Right kidney (tissue), 1 donor: Measurements from ENCODE around the gene AFG1L.

Source experiments
- DNase-seq: peaks from one replicate; pipeline ENCODE4 v3.0.0-alpha.2; 2016

Gene AFG1L

DNA sequence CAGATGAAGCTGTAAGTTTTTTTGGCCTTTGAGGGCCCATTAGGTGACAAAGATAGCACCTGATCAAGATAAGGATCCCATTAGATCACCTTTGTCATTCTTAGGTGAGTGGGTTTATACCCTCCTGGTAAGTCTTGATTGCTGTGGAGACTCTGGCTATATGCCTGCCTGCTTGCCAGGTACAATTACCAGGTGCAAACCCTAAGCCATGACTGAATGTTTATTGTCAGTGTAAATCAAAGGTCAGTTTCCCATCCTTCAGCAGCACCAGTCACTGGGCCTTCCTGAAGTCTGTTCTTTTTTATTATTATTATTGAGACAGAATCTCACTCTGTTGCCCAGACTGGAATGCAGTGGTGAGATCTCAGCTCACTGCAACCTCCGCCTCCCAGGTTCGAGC, 159.5 kb downstream of the AFG1L start:
- DNase-seq = no peak

GRCh38 chr6:108455688-108456087, 160.8 kb downstream of the AFG1L start:
- DNase-seq = no peak

DNA sequence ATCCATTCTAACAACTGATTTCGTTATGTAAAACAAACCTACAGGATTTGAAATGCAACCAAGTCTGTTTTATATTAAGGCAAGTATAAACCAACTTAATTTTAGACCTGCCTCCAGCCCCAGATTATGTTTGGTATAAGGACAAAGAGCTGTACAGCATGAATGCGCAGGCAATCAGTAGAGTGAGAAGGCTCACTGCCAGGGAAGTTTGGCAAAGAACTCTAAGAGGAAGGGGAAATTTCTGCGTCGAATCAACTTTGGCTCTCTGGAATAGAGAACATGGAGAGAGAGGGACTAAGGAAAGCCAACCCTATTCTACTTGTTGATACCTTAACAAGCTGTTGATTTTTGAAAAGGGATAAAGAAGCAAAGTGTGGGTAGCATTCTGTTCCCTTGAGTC, 168.9 kb downstream of the AFG1L start:
- no peak for DNase-seq

GRCh38 chr6:108464418-108465097, 169.7 kb downstream of the AFG1L start:
- no peak for DNase-seq

GRCh38 chr6:108465098-108465495, 170.2 kb downstream of the AFG1L start:
- no peak for DNase-seq

DNA sequence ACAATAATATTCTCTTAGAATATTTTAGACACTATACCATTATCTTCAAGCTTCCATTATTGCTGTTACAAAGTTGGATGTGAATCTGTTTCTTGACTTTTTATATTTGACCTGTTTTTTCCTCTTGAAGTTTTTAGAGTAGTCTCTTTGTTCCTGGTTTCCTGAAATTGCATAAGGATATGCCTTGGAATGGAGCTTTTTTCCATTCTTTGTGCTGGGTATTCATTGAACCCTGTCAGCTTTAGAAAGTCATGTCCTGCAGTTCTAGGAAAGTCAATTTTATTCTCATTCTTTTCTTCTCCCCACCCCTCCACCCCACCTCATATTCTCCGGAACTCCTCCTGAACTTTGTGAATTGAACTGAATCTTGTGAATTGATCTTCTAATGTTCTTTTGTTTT, 173.5 kb downstream of the AFG1L start:
- no peak for DNase-seq

GRCh38 chr6:108469316-108469715, 174.5 kb downstream of the AFG1L start:
- no peak for DNase-seq

- DNase-seq = no peak
These were observed 178.3 kb downstream of the AFG1L start for GRCh38 chr6:108473197-108473596.

DNA sequence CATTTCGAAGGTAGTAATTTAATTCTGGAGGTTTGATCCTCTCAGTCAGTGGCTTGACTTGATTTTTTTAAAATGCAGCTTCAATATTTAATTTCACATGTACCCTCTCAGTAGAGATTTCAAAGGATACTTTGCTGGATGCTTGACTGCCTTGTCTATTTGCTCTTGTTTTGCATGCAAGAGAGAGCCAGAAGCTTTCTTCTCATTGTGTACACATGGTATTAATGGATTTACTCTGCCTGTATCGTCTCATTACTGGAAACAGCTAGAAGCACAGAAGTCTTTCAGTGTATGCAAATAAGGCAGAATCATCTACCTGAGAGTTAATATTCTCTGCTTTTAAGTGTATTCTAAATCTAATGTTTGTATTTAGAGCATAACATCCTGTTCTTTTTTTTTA, 181.5 kb downstream of the AFG1L start:
- no peak for DNase-seq

DNA sequence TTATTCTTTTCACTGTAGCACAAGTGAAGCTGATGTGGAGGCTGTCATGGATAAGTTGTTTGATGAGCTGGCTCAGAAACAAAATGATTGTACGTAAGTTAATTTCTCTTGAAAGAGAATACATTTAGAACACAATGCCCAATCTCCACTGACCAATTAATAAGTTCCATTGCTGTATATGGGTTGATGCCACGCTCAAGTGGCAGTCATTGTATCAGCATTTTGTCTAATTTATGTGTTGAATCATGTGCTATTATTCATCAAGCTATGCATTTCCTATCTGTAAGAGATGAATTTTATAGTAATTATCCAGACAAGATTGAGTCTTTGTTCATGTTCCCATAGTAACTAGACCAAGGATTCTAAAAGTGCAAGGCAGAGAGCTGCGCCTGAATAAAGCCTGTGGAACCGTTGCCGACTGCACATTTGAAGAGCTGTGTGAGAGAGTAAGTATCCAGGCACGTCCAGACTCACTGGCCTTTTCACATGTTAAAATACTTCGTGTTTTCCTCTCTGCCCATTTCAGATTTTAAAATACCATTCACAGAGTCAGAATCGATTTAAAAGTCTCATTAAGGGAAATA, 182.1 kb downstream of the AFG1L start:
- DNase-seq = no peak

GRCh38 chr6:108482559-108482958, 187.7 kb downstream of the AFG1L start:
- no peak for DNase-seq

DNA sequence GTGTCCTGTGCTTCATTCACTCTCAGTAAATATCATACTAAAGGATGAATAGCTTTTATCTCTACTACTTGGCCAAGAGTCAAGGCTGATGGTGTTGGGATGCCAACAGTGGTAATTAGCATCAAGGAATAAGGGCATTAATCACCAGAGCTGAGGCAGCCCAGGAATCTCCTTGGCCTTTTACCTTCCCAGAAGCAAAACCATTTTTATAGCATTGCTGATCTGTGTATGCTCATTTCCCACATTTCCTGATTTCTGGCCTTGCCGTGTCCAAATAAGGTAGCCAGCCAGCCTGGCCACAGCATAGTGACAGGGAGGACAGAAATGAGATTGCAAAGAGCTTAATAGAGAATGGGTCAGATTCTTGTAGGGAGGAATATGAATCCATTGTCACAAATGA, 189.2 kb downstream of the AFG1L start:
- no peak for DNase-seq

DNA sequence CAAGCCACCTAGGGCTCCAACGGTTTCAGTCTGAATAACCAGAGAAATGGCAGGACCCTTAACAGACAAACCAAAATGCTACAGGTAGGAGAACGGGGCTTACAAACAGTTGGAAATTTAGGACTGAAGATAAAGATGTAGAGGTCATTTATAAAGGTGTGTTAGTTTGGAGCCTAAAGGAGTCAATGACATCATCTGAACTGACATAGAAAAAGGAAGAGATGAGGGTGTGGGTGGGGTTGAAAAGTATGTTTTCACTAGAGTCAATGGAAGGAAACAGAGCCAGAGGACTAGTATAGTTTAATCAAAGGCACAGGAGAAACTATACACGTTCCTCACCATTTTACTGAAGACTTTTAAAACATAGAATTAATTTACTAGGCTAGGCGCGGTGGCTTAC, 194.8 kb downstream of the AFG1L start:
- no peak for DNase-seq

- peak; percentile 10 for DNase-seq
These were observed 197.4 kb downstream of the AFG1L start for GRCh38 chr6:108492131-108492766.

DNA sequence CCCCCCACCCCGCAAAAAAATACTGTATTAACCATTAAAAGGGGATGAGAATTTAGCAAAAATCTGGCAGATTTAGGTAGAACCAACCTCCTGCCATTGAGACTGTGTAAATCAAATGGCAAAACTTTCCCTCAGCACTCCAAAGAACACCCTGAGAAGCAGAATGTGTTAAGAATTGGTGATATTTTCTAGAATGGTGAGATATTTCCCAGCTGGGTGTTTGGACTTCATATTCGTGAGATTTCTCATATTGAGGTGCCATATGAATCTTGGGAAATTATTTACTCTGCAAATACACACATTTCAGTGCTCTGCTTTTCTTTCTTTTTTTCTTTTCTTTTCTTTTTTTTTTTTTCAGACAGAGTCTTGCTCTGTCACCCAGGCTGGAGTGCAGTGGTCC, 199.6 kb downstream of the AFG1L start:
- no peak for DNase-seq

GRCh38 chr6:108497883-108498282, 203.0 kb downstream of the AFG1L start:
- peak; percentile 5 for DNase-seq

DNA sequence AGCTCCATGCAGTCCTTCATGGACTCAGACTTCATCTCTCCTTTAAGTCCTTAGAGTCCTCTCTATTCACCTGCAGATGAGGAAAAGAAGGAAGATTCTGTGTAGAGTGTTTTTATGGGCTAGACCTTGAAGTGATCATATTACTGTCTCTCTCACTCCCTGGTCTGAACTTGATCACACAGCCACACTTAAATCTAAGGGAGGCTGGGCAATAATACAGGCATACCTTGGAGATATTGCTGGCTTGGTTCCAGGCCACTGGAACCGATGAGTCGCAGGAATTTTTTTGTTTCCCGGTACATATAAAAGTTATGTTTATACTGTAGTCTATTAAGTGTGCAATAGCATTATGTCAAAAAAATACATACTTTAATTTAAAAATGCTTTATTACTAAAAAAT, 206.7 kb downstream of the AFG1L start:
- DNase-seq = no peak

- no peak for DNase-seq
These were observed 208.0 kb downstream of the AFG1L start for GRCh38 chr6:108502832-108503231.

DNA sequence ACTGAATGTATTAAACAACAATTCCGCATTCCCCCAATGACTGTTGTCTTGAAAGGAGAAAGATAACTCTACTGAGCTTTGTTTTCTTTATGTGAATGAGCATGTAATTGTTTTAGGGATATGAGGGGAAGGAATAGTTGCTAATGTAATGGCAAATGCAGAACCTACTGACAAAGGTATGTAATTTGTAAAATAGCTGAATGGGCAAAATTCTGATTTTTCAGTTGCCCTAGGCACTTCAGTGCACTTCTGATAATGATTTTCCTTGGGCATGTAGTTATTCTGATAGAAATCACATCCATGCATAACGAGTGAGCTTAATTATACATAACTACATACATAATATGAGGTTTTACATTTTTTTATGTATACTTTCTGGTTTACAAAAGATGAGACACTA, 212.5 kb downstream of the AFG1L start:
- DNase-seq = no peak

DNA sequence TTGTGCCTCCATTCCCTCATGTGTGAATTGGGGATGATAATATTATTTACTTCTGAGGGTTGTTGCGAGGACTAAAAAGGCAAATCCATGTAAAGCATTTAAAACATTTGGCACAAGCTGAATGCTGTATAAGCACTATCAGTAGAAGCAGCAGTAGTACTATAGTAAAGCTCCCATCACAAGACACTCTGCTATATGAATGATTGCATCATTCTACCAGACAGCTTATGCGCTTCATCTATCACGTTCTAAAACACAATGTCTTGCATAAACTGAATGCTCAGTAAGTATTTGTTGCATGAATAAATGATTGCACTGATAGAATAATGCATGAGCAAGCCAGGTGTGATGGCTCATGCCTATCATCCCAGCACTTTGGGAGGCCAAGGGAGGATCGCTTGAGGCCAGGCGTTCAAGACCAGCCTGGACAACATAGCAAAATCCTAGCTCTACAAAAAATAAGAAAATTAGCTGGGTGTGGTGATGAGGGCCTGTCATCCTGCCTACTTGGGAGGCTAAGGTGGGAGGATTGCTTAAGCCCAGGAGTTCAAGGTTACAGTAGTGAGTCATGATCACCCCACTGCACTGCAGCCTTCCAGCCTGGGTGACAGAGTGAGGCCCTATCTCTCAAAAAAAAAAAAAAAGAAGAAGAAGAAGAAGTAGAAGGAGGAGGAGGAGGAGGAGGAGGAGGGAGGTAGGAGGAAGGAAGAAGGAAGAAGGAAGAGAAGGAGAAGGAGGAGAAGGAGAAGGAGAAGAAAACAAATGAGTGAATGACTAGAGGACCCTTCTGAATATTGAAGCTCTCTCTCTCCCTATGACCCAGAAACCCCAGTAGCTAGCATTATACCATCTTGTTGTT, 215.8 kb downstream of the AFG1L start:
- DNase-seq = no peak

- no peak for DNase-seq
These were observed 224.1 kb downstream of the AFG1L start for GRCh38 chr6:108518714-108519576.

DNA sequence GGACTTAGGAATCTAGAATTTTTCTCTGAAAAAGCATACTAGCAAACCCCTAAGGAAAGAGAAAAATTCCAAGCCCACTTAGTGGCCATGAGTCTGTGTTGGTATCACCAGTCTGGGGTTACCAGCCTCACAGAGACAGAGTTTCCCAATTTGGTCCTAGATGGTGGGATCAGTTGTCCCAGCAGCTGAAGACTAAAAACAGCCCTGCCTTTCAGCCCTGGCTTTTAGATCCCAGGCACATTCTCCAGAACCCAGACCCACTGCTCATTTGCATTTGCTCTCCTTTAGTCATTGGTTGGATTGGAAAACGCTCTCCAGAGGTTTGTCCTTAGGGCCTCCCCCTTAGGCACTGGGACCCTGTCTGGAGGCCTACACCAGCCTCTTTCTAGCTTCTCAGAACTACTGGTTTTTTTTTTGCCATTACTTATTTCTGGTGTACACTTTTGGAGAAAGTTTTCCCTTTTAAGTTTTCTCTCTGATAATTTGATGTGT, 226.8 kb downstream of the AFG1L start:
- DNase-seq = no peak
